Measurements from ENCODE around the gene VAMP2. TPM values are rescaled to one million over a fixed set of nuclear protein-coding genes. Genes with fewer than 3 reads are reported as not detected.
A peak's percentile ranks its signal among the peaks of the same experiment; 100 is the strongest.

VAMP2 gene
- total and polyA plus RNA-seq, 9 of the 15 experiments (the other 6 are each of a cell fraction or from before 2014, with no cell fraction given), result 2.3 to 31.8 (median 6.0) TPM

GRCh38 chr17:8118769-8119580 lies 43.8 kb downstream of the VAMP2 start:
- WGBS (ENCODE audit: insufficient coverage, low coverage, missing lambda C conversion rate), result under 1% methylated on average over 38 of the region's 38 CpGs
- peak; percentile 23 for FAIRE-seq
- TF ChIP-seq JUND (IDR thresholded peaks at IDR 0.05; ENCODE audit: borderline replicate concordance, low read depth, low read length) (0 out of 2 replicates have a peak, but pooled peaks have one; percentile 3), JUND (tag; IDR thresholded peaks at IDR 0.05; ENCODE audit: borderline replicate concordance, low read depth, low read length) (no peak), BRF1 (IDR thresholded peaks at IDR 0.05; ENCODE audit: borderline replicate concordance, extremely low read depth, insufficient read length) (peak; percentile 31), HDAC1 (IDR thresholded peaks at IDR 0.05) (peak in 1 of 2 experiments; percentile 73; a peak in 1 of 4 replicates), POLR3G (IDR thresholded peaks at IDR 0.05; ENCODE audit: extremely low read depth, insufficient read length, insufficient replicate concordance) (peak; percentile 59), ETS1 (conservative IDR thresholded peaks at IDR 0.05; ENCODE audit: control insufficient read depth, low read depth, low read length) (peak; percentile 78), MCM3 (IDR thresholded peaks at IDR 0.05) (no peak), TEAD2 (tag; IDR thresholded peaks at IDR 0.05) (no peak)
- TF ChIP-seq, protein P1, sequence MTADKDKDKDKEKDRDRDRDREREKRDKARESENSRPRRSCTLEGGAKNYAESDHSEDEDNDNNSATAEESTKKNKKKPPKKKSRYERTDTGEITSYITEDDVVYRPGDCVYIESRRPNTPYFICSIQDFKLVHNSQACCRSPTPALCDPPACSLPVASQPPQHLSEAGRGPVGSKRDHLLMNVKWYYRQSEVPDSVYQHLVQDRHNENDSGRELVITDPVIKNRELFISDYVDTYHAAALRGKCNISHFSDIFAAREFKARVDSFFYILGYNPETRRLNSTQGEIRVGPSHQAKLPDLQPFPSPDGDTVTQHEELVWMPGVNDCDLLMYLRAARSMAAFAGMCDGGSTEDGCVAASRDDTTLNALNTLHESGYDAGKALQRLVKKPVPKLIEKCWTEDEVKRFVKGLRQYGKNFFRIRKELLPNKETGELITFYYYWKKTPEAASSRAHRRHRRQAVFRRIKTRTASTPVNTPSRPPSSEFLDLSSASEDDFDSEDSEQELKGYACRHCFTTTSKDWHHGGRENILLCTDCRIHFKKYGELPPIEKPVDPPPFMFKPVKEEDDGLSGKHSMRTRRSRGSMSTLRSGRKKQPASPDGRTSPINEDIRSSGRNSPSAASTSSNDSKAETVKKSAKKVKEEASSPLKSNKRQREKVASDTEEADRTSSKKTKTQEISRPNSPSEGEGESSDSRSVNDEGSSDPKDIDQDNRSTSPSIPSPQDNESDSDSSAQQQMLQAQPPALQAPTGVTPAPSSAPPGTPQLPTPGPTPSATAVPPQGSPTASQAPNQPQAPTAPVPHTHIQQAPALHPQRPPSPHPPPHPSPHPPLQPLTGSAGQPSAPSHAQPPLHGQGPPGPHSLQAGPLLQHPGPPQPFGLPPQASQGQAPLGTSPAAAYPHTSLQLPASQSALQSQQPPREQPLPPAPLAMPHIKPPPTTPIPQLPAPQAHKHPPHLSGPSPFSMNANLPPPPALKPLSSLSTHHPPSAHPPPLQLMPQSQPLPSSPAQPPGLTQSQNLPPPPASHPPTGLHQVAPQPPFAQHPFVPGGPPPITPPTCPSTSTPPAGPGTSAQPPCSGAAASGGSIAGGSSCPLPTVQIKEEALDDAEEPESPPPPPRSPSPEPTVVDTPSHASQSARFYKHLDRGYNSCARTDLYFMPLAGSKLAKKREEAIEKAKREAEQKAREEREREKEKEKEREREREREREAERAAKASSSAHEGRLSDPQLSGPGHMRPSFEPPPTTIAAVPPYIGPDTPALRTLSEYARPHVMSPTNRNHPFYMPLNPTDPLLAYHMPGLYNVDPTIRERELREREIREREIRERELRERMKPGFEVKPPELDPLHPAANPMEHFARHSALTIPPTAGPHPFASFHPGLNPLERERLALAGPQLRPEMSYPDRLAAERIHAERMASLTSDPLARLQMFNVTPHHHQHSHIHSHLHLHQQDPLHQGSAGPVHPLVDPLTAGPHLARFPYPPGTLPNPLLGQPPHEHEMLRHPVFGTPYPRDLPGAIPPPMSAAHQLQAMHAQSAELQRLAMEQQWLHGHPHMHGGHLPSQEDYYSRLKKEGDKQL (CRISPR knock-in tag; IDR thresholded peaks at IDR 0.05; ENCODE audit: borderline replicate concordance), result no peak

More at GRCh38 chr17:8118769-8119580, 43.8 kb downstream of the VAMP2 start:
- peak overlapping the region; percentile 98 for H3K4me2 ChIP-seq (ENCODE audit: insufficient read depth, low read length)
- peaks cover 8% of the 10 kb centered on the region; the same call in 1 of the 2 replicates for H4K20me1 ChIP-seq (replicated peaks; ENCODE audit: control insufficient read depth, insufficient read depth, low read length)
- CTCF ChIA-PET (ENCODE audit: low intra/inter-chr PET ratio), result interaction anchor here (1.2 to 2.4 kb wide), 2 partner anchors 39 to 59 kb away, joined by 5 to 9 read pairs; no protein-coding TSS in a partner anchor
- intact Hi-C loops (cut with micrococcal nuclease) (loop anchor here (2.0 kb wide), 2 partner anchors 38 to 58 kb away; no protein-coding TSS in a partner anchor), in situ Hi-C loops (cut with MboI) (no loop called here)
- H2AFZ ChIP-seq (ENCODE audit: low read depth, low read length), result peak overlapping the region; percentile 84
- H3K4me1 ChIP-seq (replicated peaks in 1 of 2; ENCODE audit: control insufficient read depth in 2 of 2, insufficient read depth in 2 of 2, low read length in 2 of 2), result peaks cover 20 to 43% of the 10 kb centered on the region in 2 experiments
- DNase-seq (ENCODE audit: extremely low read depth in 1 of 4, low spot score in 3 of 4) (peak; percentile 73 to 85 (median 76)), ATAC-seq (peak; percentile 81)
- peak overlapping the region; percentile 63; the same call in 2 of the 3 replicates for H3K27ac ChIP-seq (ENCODE audit: extremely low read depth, low read depth, low read length)
- H3K9me3 ChIP-seq (replicated peaks; ENCODE audit: control insufficient read depth, insufficient read depth, low read depth, low read length), result no peaks in the 10 kb centered on the region
- peaks cover 14 to 41% of the 10 kb centered on the region in 2 experiments for H3K27me3 ChIP-seq (ENCODE audit: control insufficient read depth in 2 of 2, insufficient read depth in 2 of 2, low read length in 2 of 2)
- no peaks in the 10 kb centered on the region for H3K9me1 ChIP-seq (ENCODE audit: control insufficient read depth, insufficient read depth, low read length)
- H3K79me2 ChIP-seq (ENCODE audit: control insufficient read depth, insufficient read depth, low read length), result no peaks in the 10 kb centered on the region
- H3K4me3 ChIP-seq, result peak overlapping the region; percentile 65
- no TSS peak for BruUV-seq (replicated peaks)
- peak overlapping the region; percentile 55 to 83 for H3K9ac ChIP-seq (ENCODE audit: insufficient read depth in 1 of 2, low read depth in 2 of 2, low read length in 2 of 2)
- H3K36me3 ChIP-seq (ENCODE audit: control insufficient read depth, insufficient read depth, low read length), result no peaks in the 10 kb centered on the region
- POLR2A ChIA-PET, result interaction anchor here (0.6 to 1.6 kb wide), 5 partner anchors 20 to 258 kb away, joined by 3 to 6 read pairs (median 4); no protein-coding TSS in a partner anchor
